ENCODE data around the gene HYAL3. TPM values are rescaled to one million over a fixed set of nuclear protein-coding genes. Genes with fewer than 3 reads are reported as not detected.
A peak's percentile ranks its signal among the peaks of the same experiment; 100 is the strongest.

The HYAL3 gene
- total and polyA plus RNA-seq, 2 donors (not counting 1 experiment from before 2014, with no cell fraction given), result 3.2 to 7.4 TPM

DNA sequence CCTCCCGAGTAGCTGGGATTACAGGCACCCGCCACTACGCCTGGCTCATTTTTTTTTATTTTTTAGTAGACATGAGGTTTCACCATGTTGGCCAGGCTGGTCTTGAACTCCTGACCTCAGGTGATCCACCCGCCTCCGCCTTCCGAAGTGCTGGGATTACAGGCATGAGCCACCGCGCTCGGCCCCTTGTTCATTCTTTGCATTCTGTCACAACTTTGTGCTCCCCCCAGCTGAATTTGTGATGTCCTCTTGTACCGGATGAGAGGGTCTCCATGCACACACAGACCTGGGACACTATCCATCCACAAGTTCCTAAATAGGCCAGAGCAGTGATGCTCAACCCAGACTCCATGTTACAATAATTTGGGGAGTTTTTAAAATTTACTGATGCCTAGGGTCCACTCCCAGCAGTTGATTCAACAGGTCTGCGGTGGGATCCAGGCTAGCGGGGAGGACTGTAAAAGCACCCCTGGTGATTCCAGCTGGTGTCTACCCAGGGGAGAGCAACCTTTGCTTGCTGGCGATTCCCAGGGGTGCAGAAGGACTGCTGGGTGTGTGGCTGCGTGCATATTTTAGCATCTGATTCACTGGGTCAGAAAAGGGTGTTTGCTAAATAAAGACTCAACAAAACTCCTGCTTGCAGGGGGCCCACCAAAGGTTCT lies 40.4 kb upstream of the HYAL3 start:
- no peak overlapping the region for H3K9ac ChIP-seq (ENCODE audit: insufficient read depth, low read length)
- H3K27me3 ChIP-seq (ENCODE audit: control insufficient read depth, insufficient read depth, low read length), result no peaks in the 10 kb centered on the region
- H3K4me2 ChIP-seq (ENCODE audit: extremely low read depth, insufficient read depth, low read length), result peak overlapping the region; percentile 90
- peak overlapping the region; percentile 82 for H3K27ac ChIP-seq (ENCODE audit: insufficient read depth, low read length)
- H3K9me3 ChIP-seq (ENCODE audit: control insufficient read depth, insufficient read depth, low read depth, low read length), result no peaks in the 10 kb centered on the region
- H3K36me3 ChIP-seq (ENCODE audit: control insufficient read depth, insufficient read depth, low read length), result no peaks in the 10 kb centered on the region
- H4K20me1 ChIP-seq (ENCODE audit: control insufficient read depth, extremely low read depth, insufficient read depth, low read length), result no peaks in the 10 kb centered on the region
- TF ChIP-seq EZH2 (IDR thresholded peaks at IDR 0.05; ENCODE audit: low read length, missing control alignments) (no peak), CTCF (conservative IDR thresholded peaks at IDR 0.05 in 1 of 2, IDR thresholded peaks at IDR 0.05 in 1 of 2; ENCODE audit: low read depth in 1 of 2, low read length in 2 of 2) (no peak)
- peaks cover 41% of the 10 kb centered on the region for H3K79me2 ChIP-seq (ENCODE audit: control insufficient read depth, insufficient read depth, low read length)
- DNase-seq (ENCODE audit: low read depth in 2 of 2), result peak in 1 of 2 donors; percentile 47
- H3K4me1 ChIP-seq (ENCODE audit: control insufficient read depth, extremely low read depth, insufficient read depth, low read length), result peaks cover 10% of the 10 kb centered on the region
- peak overlapping the region; percentile 41 to 67 (median 58) for H3K4me3 ChIP-seq (replicated peaks in 1 of 4; ENCODE audit: control extremely low read depth in 1 of 4, insufficient read depth in 1 of 4, low read depth in 3 of 4, low read length in 4 of 4)
- no peak overlapping the region for H2AFZ ChIP-seq (ENCODE audit: low read length)

- no peak for DNase-seq (ENCODE audit: low read depth in 2 of 2)
- Histone ChIP-seq H3K79me2 (ENCODE audit: control insufficient read depth, insufficient read depth, low read length) (peaks cover 47% of the 10 kb centered on the region), H4K20me1 (ENCODE audit: control insufficient read depth, extremely low read depth, insufficient read depth, low read length) (no peaks in the 10 kb centered on the region), H3K36me3 (ENCODE audit: control insufficient read depth, insufficient read depth, low read length) (no peaks in the 10 kb centered on the region), H3K9me3 (ENCODE audit: control insufficient read depth, insufficient read depth, low read depth, low read length) (no peaks in the 10 kb centered on the region), H3K4me2 (ENCODE audit: extremely low read depth, insufficient read depth, low read length) (no peak overlapping the region), H3K9ac (ENCODE audit: insufficient read depth, low read length) (no peak overlapping the region), H3K4me1 (ENCODE audit: control insufficient read depth, extremely low read depth, insufficient read depth, low read length) (peaks cover 17% of the 10 kb centered on the region), H3K4me3 (replicated peaks in 1 of 4; ENCODE audit: control extremely low read depth in 1 of 4, insufficient read depth in 1 of 4, low read depth in 3 of 4, low read length in 4 of 4) (peak overlapping the region in 1 of 4 experiments; percentile 10), H3K27ac (ENCODE audit: insufficient read depth, low read length) (no peak overlapping the region), H3K27me3 (ENCODE audit: control insufficient read depth, insufficient read depth, low read length) (no peaks in the 10 kb centered on the region), H2AFZ (ENCODE audit: low read length) (no peak overlapping the region)
- TF ChIP-seq CTCF (conservative IDR thresholded peaks at IDR 0.05 in 1 of 2, IDR thresholded peaks at IDR 0.05 in 1 of 2; ENCODE audit: low read depth in 1 of 2, low read length in 2 of 2) (no peak), EZH2 (IDR thresholded peaks at IDR 0.05; ENCODE audit: low read length, missing control alignments) (no peak)
These were observed 39.8 kb upstream of the HYAL3 start for GRCh38 chr3:50338965-50339364.

- peak overlapping the region; percentile 76 for H3K4me2 ChIP-seq (ENCODE audit: extremely low read depth, insufficient read depth, low read length)
- H3K27me3 ChIP-seq (ENCODE audit: control insufficient read depth, insufficient read depth, low read length), result no peaks in the 10 kb centered on the region
- H2AFZ ChIP-seq (ENCODE audit: low read length), result peak overlapping the region; percentile 55
- H3K4me1 ChIP-seq (ENCODE audit: control insufficient read depth, extremely low read depth, insufficient read depth, low read length), result peaks cover 20% of the 10 kb centered on the region
- peak overlapping the region; percentile 96 for H3K9ac ChIP-seq (ENCODE audit: insufficient read depth, low read length)
- no peaks in the 10 kb centered on the region for H3K36me3 ChIP-seq (ENCODE audit: control insufficient read depth, insufficient read depth, low read length)
- peak; percentile 99 for DNase-seq (ENCODE audit: low read depth in 2 of 2)
- peak overlapping the region; percentile 79 to 95 (median 88) for H3K4me3 ChIP-seq (replicated peaks in 1 of 4; ENCODE audit: control extremely low read depth in 1 of 4, insufficient read depth in 1 of 4, low read depth in 3 of 4, low read length in 4 of 4)
- peaks cover 62% of the 10 kb centered on the region for H3K79me2 ChIP-seq (ENCODE audit: control insufficient read depth, insufficient read depth, low read length)
- H4K20me1 ChIP-seq (ENCODE audit: control insufficient read depth, extremely low read depth, insufficient read depth, low read length), result no peaks in the 10 kb centered on the region
- H3K27ac ChIP-seq (ENCODE audit: insufficient read depth, low read length), result peak overlapping the region; percentile 97
- TF ChIP-seq EZH2 (IDR thresholded peaks at IDR 0.05; ENCODE audit: low read length, missing control alignments), result no peak
- no peak for TF ChIP-seq CTCF (conservative IDR thresholded peaks at IDR 0.05 in 1 of 2, IDR thresholded peaks at IDR 0.05 in 1 of 2; ENCODE audit: low read depth in 1 of 2, low read length in 2 of 2)
- H3K9me3 ChIP-seq (ENCODE audit: control insufficient read depth, insufficient read depth, low read depth, low read length), result no peaks in the 10 kb centered on the region
These were observed 38.1 kb upstream of the HYAL3 start for GRCh38 chr3:50337175-50337861.

Data from fibroblast of lung (primary cell).